HG03432 (cell line): ENCODE measurements around the gene TMEM117.
A peak's percentile ranks its signal among the peaks of the same experiment; 100 is the strongest.

Experiments used
- ATAC-seq: cut with Tn5 transposase; IDR thresholded peaks from one replicate; pipeline ENCODE4 v1.9.1; 2021; ENCODE audit warnings: mild to moderate bottlenecking, moderate library complexity; ENCODE audit not compliant: unreplicated experiment

Gene TMEM117

GRCh38 chr12:43835656-43836474 lies at the start of gene TMEM117:
TSS of gene TMEM117 (plus strand) at chr12:43836081.
- peak; percentile 82 for ATAC-seq

- ATAC-seq = no peak
Measured at GRCh38 chr12:43786899-43787693, 48.8 kb upstream of the TMEM117 start.

GRCh38 chr12:43789941-43790340 lies 45.9 kb upstream of the TMEM117 start:
- no peak for ATAC-seq

GRCh38 chr12:43795716-43796280 lies 40.1 kb upstream of the TMEM117 start:
- ATAC-seq = no peak

GRCh38 chr12:43797561-43798217 lies 38.2 kb upstream of the TMEM117 start:
- no peak for ATAC-seq

- peak; percentile 16 for ATAC-seq
Measured at GRCh38 chr12:43805149-43805859, 30.6 kb upstream of the TMEM117 start.

- peak; percentile 98 for ATAC-seq
Measured at GRCh38 chr12:43805860-43806736, 29.8 kb upstream of the TMEM117 start, which contains the start of gene TWF1. TSS of gene TWF1 (minus strand) at chr12:43806317. CDS start at chr12:43806245, 72 bp downstream.

- no peak for ATAC-seq
Measured at GRCh38 chr12:43806737-43807072, 29.2 kb upstream of the TMEM117 start.

- no peak for ATAC-seq
Measured at GRCh38 chr12:43807386-43807785, 28.5 kb upstream of the TMEM117 start.

GRCh38 chr12:43812057-43812456 lies 23.8 kb upstream of the TMEM117 start:
- no peak for ATAC-seq

GRCh38 chr12:43812926-43813325 lies 23.0 kb upstream of the TMEM117 start:
- no peak for ATAC-seq

- no peak for ATAC-seq
Measured at GRCh38 chr12:43815416-43815815, 20.5 kb upstream of the TMEM117 start.

GRCh38 chr12:43816168-43816567 lies 19.7 kb upstream of the TMEM117 start:
- no peak for ATAC-seq

- ATAC-seq = no peak
Measured at GRCh38 chr12:43824207-43824775, 11.6 kb upstream of the TMEM117 start.

GRCh38 chr12:43826681-43827080 lies 9.2 kb upstream of the TMEM117 start:
- no peak for ATAC-seq

- no peak for ATAC-seq
Measured at GRCh38 chr12:43827093-43827492, 8.8 kb upstream of the TMEM117 start.

- no peak for ATAC-seq
Measured at GRCh38 chr12:43832463-43833168, 3.3 kb upstream of the TMEM117 start.

GRCh38 chr12:43835264-43835655 lies 621 bp upstream of the TMEM117 start:
- peak; percentile 19 for ATAC-seq
